B cell (primary cell): ENCODE measurements around the gene ABTB2.

Experiments
- CTCF ChIP-seq: fragments of 200-600 bp; IDR thresholded peaks from one replicate; pipeline ENCODE4 v1.8.0; 2022; ENCODE audit warnings: antibody characterized with exemption, mild to moderate bottlenecking
- EZH2 ChIP-seq: IDR thresholded peaks from 2 replicates; pipeline ENCODE4 v1.6.1; 2012; ENCODE audit warnings: borderline replicate concordance, low read depth, mild to moderate bottlenecking, moderate library complexity, low read length; ENCODE audit not compliant: insufficient read depth, poor library complexity, severe bottlenecking

- TF ChIP-seq CTCF, result no peak
- no peak for TF ChIP-seq EZH2
Measured at GRCh38 chr11:34273099-34273498, 84.7 kb downstream of the ABTB2 start.
